CD4-positive, alpha-beta memory T cell (primary cell): ENCODE measurements around the gene AMMECR1L. TPM values are rescaled to one million over a fixed set of nuclear protein-coding genes. Genes with fewer than 3 reads are reported as not detected.
"Not testable (repeated sequence)": the region's sequence is repeated elsewhere in the genome, so short reads cannot be mapped to it uniquely, and the experiment has no call there.

Experiments
- CTCF ChIA-PET: fragments of 350-600 bp; sonication (Branson Sonifier 250); formaldehyde crosslinking; loops from one replicate; lab custom pipeline; 2021; ENCODE audit warnings: inconsistent platforms; ENCODE audit not compliant: partially characterized antibody; lab: Charles Lee
- POLR2A ChIA-PET: fragments of 350-600 bp; sonication (Branson Sonifier 250); formaldehyde crosslinking; loops from one replicate; lab custom pipeline; 2021; ENCODE audit not compliant: partially characterized antibody; lab: Charles Lee
- DNase-seq, 5 donors: peaks; one replicate each; pipeline versions ENCODE4 v3.0.0 to v3.0.0-alpha.2; 2020 to 2022; ENCODE audit warnings: mixed read lengths in 1 of 5
- H3K27ac ChIP-seq: one replicate; pipeline ENCODE4 v1.7.0; 2013; ENCODE audit warnings: low read depth, low read length
- H3K27me3 ChIP-seq: 2 replicates; pipeline ENCODE4 v1.7.0; 2013; ENCODE audit warnings: mild to moderate bottlenecking, low read length, moderate library complexity; ENCODE audit not compliant: insufficient read depth
- H3K36me3 ChIP-seq: 2 replicates; pipeline ENCODE4 v1.7.0; 2013; ENCODE audit warnings: mild to moderate bottlenecking, low read length, moderate library complexity; ENCODE audit not compliant: insufficient read depth
- H3K4me1 ChIP-seq: 2 replicates; pipeline ENCODE4 v1.7.0; 2013; ENCODE audit warnings: mild to moderate bottlenecking, low read length, moderate library complexity; ENCODE audit not compliant: insufficient read depth
- H3K4me3 ChIP-seq, 2 donors: one replicate each; pipeline ENCODE4 v1.7.0; 2013; ENCODE audit warnings: low read length in 2 of 2, mild to moderate bottlenecking in 1 of 2
- H3K9me3 ChIP-seq, 2 donors: one replicate each; pipeline ENCODE4 v1.7.0; 2013; ENCODE audit warnings: low read length in 2 of 2, control low read depth in 1 of 2; ENCODE audit not compliant: control insufficient read depth in 1 of 2
- H3K27ac Mint-ChIP-seq, 7 donors: one replicate each; pipeline ENCODE4 v1.8.0; 2020 to 2021; ENCODE audit warnings: mixed read lengths in 7 of 7, mild to moderate bottlenecking in 6 of 7, inconsistent platforms in 3 of 7, moderate library complexity in 3 of 7
- H3K27me3 Mint-ChIP-seq, 2 donors: one replicate each; pipeline ENCODE4 v1.8.0; 2020 to 2021; ENCODE audit warnings: mixed read lengths in 2 of 2
- H3K36me3 Mint-ChIP-seq, 2 donors: one replicate each; pipeline ENCODE4 v1.8.0; 2020 to 2021; ENCODE audit warnings: mixed read lengths in 2 of 2, inconsistent platforms in 1 of 2, mild to moderate bottlenecking in 1 of 2
- H3K4me1 Mint-ChIP-seq, 4 donors: one replicate each; pipeline ENCODE4 v1.8.0; 2020 to 2021; ENCODE audit warnings: mixed read lengths in 4 of 4, mild to moderate bottlenecking in 1 of 4
- H3K4me3 Mint-ChIP-seq, 8 donors: one replicate each; pipeline ENCODE4 v1.8.0; 2020 to 2021; ENCODE audit warnings: mixed read lengths in 8 of 8, mild to moderate bottlenecking in 7 of 8, moderate library complexity in 6 of 8, inconsistent platforms in 3 of 8
- H3K9me3 Mint-ChIP-seq, 8 donors: one replicate each; pipeline ENCODE4 v1.8.0; 2020 to 2021; ENCODE audit warnings: mixed read lengths in 8 of 8, mild to moderate bottlenecking in 5 of 8, inconsistent platforms in 3 of 8, moderate library complexity in 1 of 8
- intact Hi-C: fragments of 100-400 bp; cut with micrococcal nuclease; formaldehyde crosslinking; loops from one replicate; pipeline ENCODE4 v1.15.1; 2023
- polyA plus RNA-seq, 2 donors: library from polyadenylated mRNA; unstranded; fragments of 300-500 nt; fragmentation: Illumina TruSeq; gene quantifications; one replicate each; pipeline ENCODE4 v1.2.3, GENCODE V29; 2021
- total RNA-seq, 2 experiments: library from RNA; stranded (reverse); gene quantifications; one replicate each; pipeline ENCODE4 v1.2.3, GENCODE V29; 2021

The AMMECR1L gene
- total and polyA plus RNA-seq, 4 experiments from 2014 or later = 3.3 to 18.7 (median 13.6) TPM

GRCh38 chr2:127886593-127886935 lies 808 bp upstream of the AMMECR1L start:
- Histone ChIP-seq H3K27ac (peak overlapping the region; percentile 77), H3K4me1 (peaks cover 24% of the 10 kb centered on the region), H3K4me3 (peak overlapping the region in 1 of 2 donors; percentile 49)
- ChIA-PET CTCF (interaction anchor here (1.1 kb wide), 1 partner anchor 348 kb away, joined by 6 read pairs; no protein-coding TSS in a partner anchor), POLR2A (interaction anchor here (0.7 to 2.1 kb wide), 4 partner anchors 28 to 204 kb away, joined by 3 to 9 read pairs (median 5); partner anchors contain the start of genes SAP130 and UGGT1)
- Mint-ChIP-seq H3K27ac (peak overlapping the region; percentile 85 to 93 (median 87)), H3K4me1 (peaks cover 28 to 46% (median 36%) of the 10 kb centered on the region in 4 donors), H3K4me3 (peak overlapping the region; percentile 81 to 91 (median 85)), H3K36me3 (peaks cover 3 to 16% of the 10 kb centered on the region in 2 donors)
- intact Hi-C loops = loop anchor here (2.0 to 5.0 kb wide), 2 partner anchors 140 to 206 kb away; partner anchors contain the start of gene UGGT1
- H3K36me3 ChIP-seq, H3K27me3 Mint-ChIP-seq, H3K9me3 Mint-ChIP-seq, H3K9me3 ChIP-seq, H3K27me3 ChIP-seq, DNase-seq: not testable (repeated sequence)

- Mint-ChIP-seq H3K36me3 (peaks cover 3 to 29% of the 10 kb centered on the region in 2 donors), H3K4me1 (peaks cover 34 to 61% (median 47%) of the 10 kb centered on the region in 4 donors), H3K4me3 (peak overlapping the region; percentile 87 to 95 (median 92)), H3K27ac (peak overlapping the region; percentile 74 to 95 (median 90))
- peak in 4 of 5 donors; percentile 23 to 51 (median 36) for DNase-seq
- CTCF ChIA-PET = interaction anchor here (1.2 kb wide), 1 partner anchor 26 kb away, joined by 6 read pairs; no protein-coding TSS in a partner anchor
- POLR2A ChIA-PET = interaction anchor here (1.0 kb wide), 1 partner anchor 143 kb away, joined by 4 read pairs; the partner anchor contains the start of gene SAP130
- peaks cover 24% of the 10 kb centered on the region for H3K4me1 ChIP-seq
- peak overlapping the region; percentile 77 for H3K27ac ChIP-seq
- not testable (repeated sequence) for H3K9me3 ChIP-seq, H3K27me3 ChIP-seq, H3K27me3 Mint-ChIP-seq, H3K36me3 ChIP-seq, H3K9me3 Mint-ChIP-seq
- peak overlapping the region; percentile 28 to 33 for H3K4me3 ChIP-seq
- intact Hi-C loops = loop anchor here (2.0 to 5.0 kb wide), 3 partner anchors 74 to 347 kb away; partner anchors contain the start of genes UGGT1 and WDR33
Measured at GRCh38 chr2:127884861-127885740, 655 bp downstream of the AMMECR1L start.

GRCh38 chr2:127884436-127884835 lies 1.3 kb downstream of the AMMECR1L start:
- Histone ChIP-seq H3K36me3 (no peaks in the 10 kb centered on the region), H3K9me3 (no peaks in the 10 kb centered on the region), H3K4me1 (peaks cover 24% of the 10 kb centered on the region), H3K27me3 (no peaks in the 10 kb centered on the region), H3K4me3 (peak overlapping the region; percentile 28 to 33), H3K27ac (peak overlapping the region; percentile 46)
- Mint-ChIP-seq H3K27me3 (no peaks in the 10 kb centered on the region), H3K9me3 (peaks cover 0 to 2% (median 0%) of the 10 kb centered on the region in 8 donors), H3K36me3 (peaks cover 3 to 34% of the 10 kb centered on the region in 2 donors), H3K4me1 (peaks cover 38 to 68% (median 52%) of the 10 kb centered on the region in 4 donors), H3K27ac (peak overlapping the region; percentile 86 to 95 (median 90)), H3K4me3 (peak overlapping the region; percentile 87 to 95 (median 92))
- POLR2A ChIA-PET = interaction anchor here (1.0 to 1.4 kb wide), 2 partner anchors 144 to 182 kb away, joined by 4 to 5 read pairs; partner anchors contain the start of genes SAP130 and SFT2D3
- intact Hi-C loops = loop anchor here (2.0 to 5.0 kb wide), 2 partner anchors 74 to 348 kb away; partner anchors contain the start of gene WDR33
- DNase-seq = no peak
- CTCF ChIA-PET = interaction anchor here (0.7 to 1.2 kb wide), 3 partner anchors 22 to 619 kb away, joined by 3 to 6 read pairs (median 6); no protein-coding TSS in a partner anchor

GRCh38 chr2:127879899-127880298 lies 5.9 kb downstream of the AMMECR1L start:
- intact Hi-C loops = loop anchor here (5.0 kb wide), 1 partner anchor 352 kb away; no protein-coding TSS in a partner anchor
- Histone ChIP-seq H3K27ac (no peak overlapping the region), H3K36me3 (no peaks in the 10 kb centered on the region), H3K9me3 (no peaks in the 10 kb centered on the region), H3K4me1 (peaks cover 19% of the 10 kb centered on the region), H3K27me3 (no peaks in the 10 kb centered on the region), H3K4me3 (no peak overlapping the region)
- H3K36me3 Mint-ChIP-seq = peaks cover 3 to 43% of the 10 kb centered on the region in 2 donors
- no peak for DNase-seq
- no peaks in the 10 kb centered on the region for H3K27me3 Mint-ChIP-seq
- CTCF ChIA-PET = interaction anchor here (1.0 kb wide), 1 partner anchor 22 kb away, joined by 3 read pairs; the partner anchor contains the start of gene POLR2D
- no peak overlapping the region for H3K4me3 Mint-ChIP-seq
- H3K27ac Mint-ChIP-seq = peak overlapping the region in 4 of 7 donors; percentile 12 to 80 (median 47)
- H3K4me1 Mint-ChIP-seq = peaks cover 47 to 86% (median 68%) of the 10 kb centered on the region in 4 donors
- POLR2A ChIA-PET = no interaction called here
- H3K9me3 Mint-ChIP-seq = peaks cover 0 to under 1% (median 0%) of the 10 kb centered on the region in 8 donors

GRCh38 chr2:127877626-127878025 lies 8.1 kb downstream of the AMMECR1L start:
- H3K36me3 ChIP-seq = peaks cover 11% of the 10 kb centered on the region
- no peak overlapping the region for H3K4me3 Mint-ChIP-seq
- intact Hi-C loops = no loop called here
- peaks cover 20 to 55% of the 10 kb centered on the region in 2 donors for H3K36me3 Mint-ChIP-seq
- H3K4me1 ChIP-seq = peaks cover 10% of the 10 kb centered on the region
- CTCF ChIA-PET = interaction anchor here (1.6 kb wide), 1 partner anchor 19 kb away, joined by 4 read pairs; no protein-coding TSS in a partner anchor
- H3K9me3 Mint-ChIP-seq = no peaks in the 10 kb centered on the region
- no peaks in the 10 kb centered on the region for H3K27me3 ChIP-seq
- no peak for DNase-seq
- H3K4me1 Mint-ChIP-seq = peaks cover 45 to 83% (median 64%) of the 10 kb centered on the region in 4 donors
- no peak overlapping the region for H3K4me3 ChIP-seq
- peak overlapping the region in 3 of 7 donors; percentile 7 to 12 (median 10) for H3K27ac Mint-ChIP-seq
- POLR2A ChIA-PET = no interaction called here
- no peaks in the 10 kb centered on the region for H3K27me3 Mint-ChIP-seq
- H3K9me3 ChIP-seq = no peaks in the 10 kb centered on the region
- H3K27ac ChIP-seq = no peak overlapping the region

GRCh38 chr2:127877136-127877535 lies 8.6 kb downstream of the AMMECR1L start:
- Mint-ChIP-seq H3K27me3 (no peaks in the 10 kb centered on the region), H3K36me3 (peaks cover 20 to 60% of the 10 kb centered on the region in 2 donors), H3K27ac (peak overlapping the region in 4 of 7 donors; percentile 7 to 78 (median 22)), H3K9me3 (no peaks in the 10 kb centered on the region), H3K4me3 (peak overlapping the region in 1 of 8 donors; percentile 35), H3K4me1 (peaks cover 44 to 78% (median 62%) of the 10 kb centered on the region in 4 donors)
- H3K27me3 ChIP-seq = no peaks in the 10 kb centered on the region
- peaks cover 15% of the 10 kb centered on the region for H3K36me3 ChIP-seq
- intact Hi-C loops = no loop called here
- no peaks in the 10 kb centered on the region for H3K9me3 ChIP-seq
- H3K4me3 ChIP-seq = no peak overlapping the region
- ChIA-PET CTCF (interaction anchor here (1.6 kb wide), 1 partner anchor 18 kb away, joined by 4 read pairs; no protein-coding TSS in a partner anchor), POLR2A (interaction anchor here (0.8 kb wide), 1 partner anchor 20 kb away, joined by 3 read pairs; no protein-coding TSS in a partner anchor)
- peaks cover 10% of the 10 kb centered on the region for H3K4me1 ChIP-seq
- no peak overlapping the region for H3K27ac ChIP-seq
- DNase-seq = no peak
